SK-N-SH treated with all-trans-retinoic acid at 6 μM for 48 hours (cell line): ENCODE results near the gene C7orf25.

ENCODE experiments used
- CSDC2 ChIP-seq: fragments of 250-450 bp; sonication (Bioruptor Pico); IDR thresholded peaks from 2 replicates; pipeline ENCODE4 v1.5.0; 2020; ENCODE audit warnings: mild to moderate bottlenecking, moderate library complexity
- SNAI2 ChIP-seq: fragments of 250-450 bp; sonication (Bioruptor Pico); IDR thresholded peaks from 2 replicates; pipeline ENCODE4 v1.5.0; 2020; ENCODE audit warnings: mild to moderate bottlenecking, moderate library complexity
- ZFP3 ChIP-seq: fragments of 250-450 bp; sonication (Bioruptor Pico); IDR thresholded peaks from 2 replicates; pipeline ENCODE4 v1.5.0; 2020; ENCODE audit warnings: mild to moderate bottlenecking, moderate library complexity
- ZFP30 ChIP-seq: fragments of 450-650 bp; formaldehyde crosslinking; IDR thresholded peaks from 2 replicates; pipeline ENCODE4 v1.5.0; 2022; ENCODE audit warnings: mild to moderate bottlenecking, moderate library complexity
- ZNF8 ChIP-seq: fragments of 450-650 bp; formaldehyde crosslinking; IDR thresholded peaks from 2 replicates; pipeline ENCODE4 v1.5.0; 2020; ENCODE audit warnings: mild to moderate bottlenecking, moderate library complexity
- TF ChIP-seq, protein P1 (sequence below): fragments of 250-450 bp; sonication (Bioruptor Pico); IDR thresholded peaks from 2 replicates; pipeline ENCODE4 v1.8.0; 2020; ENCODE audit warnings: mild to moderate bottlenecking, moderate library complexity, borderline replicate concordance
- TF ChIP-seq, protein P2 (sequence below): fragments of 250-450 bp; sonication (Bioruptor Pico); IDR thresholded peaks from 2 replicates; pipeline ENCODE4 v1.5.1; 2020; ENCODE audit warnings: low read depth, mild to moderate bottlenecking, moderate library complexity

DNA sequence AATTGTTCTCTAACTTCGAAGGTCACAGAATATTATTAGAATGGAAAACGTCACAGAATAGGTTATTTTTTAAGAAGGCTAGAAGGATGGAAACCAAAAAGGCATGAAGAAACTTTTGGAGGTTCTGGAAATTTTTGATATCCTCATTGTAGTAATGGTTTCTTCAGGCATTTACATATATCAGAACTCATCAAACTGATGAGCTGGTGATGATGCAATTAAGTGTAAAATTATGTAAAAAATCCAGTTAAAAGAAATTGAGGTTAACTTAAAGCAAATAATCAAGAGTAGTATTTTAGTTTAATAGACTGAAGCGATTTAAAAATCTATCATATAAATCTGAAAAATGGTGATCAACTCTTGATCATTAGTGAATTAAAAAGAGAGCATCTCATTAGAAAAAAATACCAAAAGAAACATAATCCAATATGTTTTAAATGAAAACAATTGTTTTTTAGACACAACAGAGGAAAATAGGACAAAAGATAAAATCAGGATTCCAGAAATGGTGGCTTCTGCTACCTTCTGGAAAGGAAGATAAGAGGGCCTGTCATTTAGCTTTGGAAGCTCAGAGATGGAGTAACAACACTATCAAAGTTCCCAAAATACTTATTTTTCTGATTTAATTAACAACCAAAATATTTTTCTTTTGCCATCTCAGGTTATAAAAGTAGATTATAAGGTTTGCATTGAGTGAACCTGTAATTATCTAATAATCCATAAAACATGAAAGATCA is 10.3 kb upstream of the C7orf25 start:
- TF ChIP-seq SNAI2 (no peak), ZNF8 (CRISPR knock-in tag) (no peak), CSDC2 (CRISPR knock-in tag) (no peak), ZFP30 (CRISPR knock-in tag) (no peak), ZFP3 (CRISPR knock-in tag) (no peak)
- TF ChIP-seq, protein P1, sequence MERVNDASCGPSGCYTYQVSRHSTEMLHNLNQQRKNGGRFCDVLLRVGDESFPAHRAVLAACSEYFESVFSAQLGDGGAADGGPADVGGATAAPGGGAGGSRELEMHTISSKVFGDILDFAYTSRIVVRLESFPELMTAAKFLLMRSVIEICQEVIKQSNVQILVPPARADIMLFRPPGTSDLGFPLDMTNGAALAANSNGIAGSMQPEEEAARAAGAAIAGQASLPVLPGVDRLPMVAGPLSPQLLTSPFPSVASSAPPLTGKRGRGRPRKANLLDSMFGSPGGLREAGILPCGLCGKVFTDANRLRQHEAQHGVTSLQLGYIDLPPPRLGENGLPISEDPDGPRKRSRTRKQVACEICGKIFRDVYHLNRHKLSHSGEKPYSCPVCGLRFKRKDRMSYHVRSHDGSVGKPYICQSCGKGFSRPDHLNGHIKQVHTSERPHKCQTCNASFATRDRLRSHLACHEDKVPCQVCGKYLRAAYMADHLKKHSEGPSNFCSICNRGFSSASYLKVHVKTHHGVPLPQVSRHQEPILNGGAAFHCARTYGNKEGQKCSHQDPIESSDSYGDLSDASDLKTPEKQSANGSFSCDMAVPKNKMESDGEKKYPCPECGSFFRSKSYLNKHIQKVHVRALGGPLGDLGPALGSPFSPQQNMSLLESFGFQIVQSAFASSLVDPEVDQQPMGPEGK (CRISPR knock-in tag): no peak
- TF ChIP-seq, protein P2, sequence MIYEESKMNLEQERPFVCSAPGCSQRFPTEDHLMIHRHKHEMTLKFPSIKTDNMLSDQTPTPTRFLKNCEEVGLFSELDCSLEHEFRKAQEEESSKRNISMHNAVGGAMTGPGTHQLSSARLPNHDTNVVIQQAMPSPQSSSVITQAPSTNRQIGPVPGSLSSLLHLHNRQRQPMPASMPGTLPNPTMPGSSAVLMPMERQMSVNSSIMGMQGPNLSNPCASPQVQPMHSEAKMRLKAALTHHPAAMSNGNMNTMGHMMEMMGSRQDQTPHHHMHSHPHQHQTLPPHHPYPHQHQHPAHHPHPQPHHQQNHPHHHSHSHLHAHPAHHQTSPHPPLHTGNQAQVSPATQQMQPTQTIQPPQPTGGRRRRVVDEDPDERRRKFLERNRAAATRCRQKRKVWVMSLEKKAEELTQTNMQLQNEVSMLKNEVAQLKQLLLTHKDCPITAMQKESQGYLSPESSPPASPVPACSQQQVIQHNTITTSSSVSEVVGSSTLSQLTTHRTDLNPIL: no peak
